A673 (cell line): ENCODE results near the gene CHCHD3. TPM values are rescaled to one million over a fixed set of nuclear protein-coding genes. Genes with fewer than 3 reads are reported as not detected.

ENCODE experiments used
- BruUV-seq: library from RNA; stranded (reverse); fragments of 400-500 nt; replicated peaks from 2 replicates; lab custom pipeline; 2021; lab: Mats Ljungman, UMichigan
- CTCF ChIA-PET: fragments of 300-600 bp; sonication (Branson Sonifier 250); formaldehyde crosslinking; loops from one replicate; lab custom pipeline; 2022; ENCODE audit warnings: antibody characterized with exemption; lab: Charles Lee
- POLR2A ChIA-PET: fragments of 300-600 bp; sonication (Branson Sonifier 250); formaldehyde crosslinking; loops from one replicate; lab custom pipeline; 2022; ENCODE audit warnings: antibody characterized with exemption; ENCODE audit not compliant: low non-redundant PET; lab: Charles Lee
- DNase-seq: peaks from one replicate; pipeline ENCODE4 v3.0.0-alpha.2; 2015; ENCODE audit warnings: low spot score
- H3K27ac ChIP-seq: fragments of 200-600 bp; sonication (generic); 2 replicates; pipeline ENCODE4 v1.5.1; 2016; ENCODE audit warnings: mixed run types, low read depth, mild to moderate bottlenecking, mixed read lengths, antibody characterized with exemption, low read length; ENCODE audit not compliant: poor library complexity, severe bottlenecking
- H3K27me3 ChIP-seq: fragments of 200-600 bp; sonication (generic); replicated peaks from 2 replicates; pipeline ENCODE4 v1.6.1; 2017; ENCODE audit warnings: mixed run types, low read depth, mild to moderate bottlenecking, mixed read lengths, antibody characterized with exemption, low read length; ENCODE audit not compliant: insufficient read depth, poor library complexity
- H3K36me3 ChIP-seq: fragments of 200-600 bp; sonication (generic); 2 replicates; pipeline ENCODE4 v1.6.1; 2016; ENCODE audit warnings: mixed run types, mild to moderate bottlenecking, mixed read lengths, antibody characterized with exemption, low read length; ENCODE audit not compliant: insufficient read depth, poor library complexity, severe bottlenecking
- H3K4me1 ChIP-seq: fragments of 200-600 bp; sonication (generic); 2 replicates; pipeline ENCODE4 v1.6.1; 2017; ENCODE audit warnings: mixed run types, mild to moderate bottlenecking, mixed read lengths, antibody characterized with exemption, low read length; ENCODE audit not compliant: insufficient read depth, poor library complexity, severe bottlenecking
- H3K4me3 ChIP-seq: fragments of 200-600 bp; sonication (generic); 2 replicates; pipeline ENCODE4 v1.5.1; 2016; ENCODE audit warnings: low read depth, mixed run types, mild to moderate bottlenecking, mixed read lengths, low read length; ENCODE audit not compliant: poor library complexity, severe bottlenecking
- H3K9me3 ChIP-seq: fragments of 200-600 bp; sonication (generic); 2 replicates; pipeline ENCODE4 v1.6.1; 2016; ENCODE audit warnings: mixed run types, low read depth, mild to moderate bottlenecking, mixed read lengths, antibody characterized with exemption, low read length; ENCODE audit not compliant: poor library complexity, severe bottlenecking
- CTCF ChIP-seq: fragments of 300-800, 200-600 bp; sonication (generic); conservative IDR thresholded peaks from 2 replicates; pipeline ENCODE4 v1.5.1; 2017; ENCODE audit warnings: low read depth, mild to moderate bottlenecking, antibody characterized with exemption, low read length, moderate library complexity, mixed read lengths
- EZH2 ChIP-seq: fragments of 200-600 bp; sonication (generic); IDR thresholded peaks from 2 replicates; pipeline ENCODE4 v1.6.1; 2017; ENCODE audit warnings: borderline replicate concordance, low read depth, mild to moderate bottlenecking, mixed read lengths, antibody characterized with exemption, low read length; ENCODE audit not compliant: poor library complexity, severe bottlenecking
- intact Hi-C: fragments of 100-400 bp; cut with micrococcal nuclease; formaldehyde crosslinking; loops from one replicate; pipeline ENCODE4 v1.10.0; 2022; ENCODE audit not compliant: unreplicated experiment
- total RNA-seq: library from RNA; stranded (reverse); gene quantifications from 2 replicates; pipeline ENCODE4 v1.2.3, GENCODE V29; 2021

CHCHD3 gene
- total RNA-seq, 1 experiment from 2014 or later: 128 TPM

GRCh38 chr7:132879579-132879978 is 202.3 kb downstream of the CHCHD3 start:
- H3K9me3 ChIP-seq: no peaks in the 10 kb centered on the region
- TF ChIP-seq CTCF: no peak
- no peak for TF ChIP-seq EZH2
- peaks cover 37% of the 10 kb centered on the region for H3K4me1 ChIP-seq
- H3K27ac ChIP-seq: no peak overlapping the region
- POLR2A ChIA-PET: no interaction called here
- no peaks in the 10 kb centered on the region for H3K27me3 ChIP-seq
- CTCF ChIA-PET: no interaction called here
- intact Hi-C loops: no loop called here
- H3K4me3 ChIP-seq: no peak overlapping the region
- no peak for DNase-seq
- BruUV-seq: no TSS peak
- H3K36me3 ChIP-seq: no peaks in the 10 kb centered on the region

- no TSS peak for BruUV-seq
- H3K9me3 ChIP-seq: no peaks in the 10 kb centered on the region
- no peak for TF ChIP-seq CTCF
- TF ChIP-seq EZH2: no peak
- ChIA-PET CTCF (no interaction called here), POLR2A (no interaction called here)
- DNase-seq: no peak
- intact Hi-C loops: no loop called here
- H3K36me3 ChIP-seq: no peaks in the 10 kb centered on the region
- no peak overlapping the region for H3K27ac ChIP-seq
- no peaks in the 10 kb centered on the region for H3K27me3 ChIP-seq
- H3K4me3 ChIP-seq: no peak overlapping the region
- peaks cover 37% of the 10 kb centered on the region for H3K4me1 ChIP-seq
These were observed 203.5 kb downstream of the CHCHD3 start for GRCh38 chr7:132878204-132878919.

- ChIA-PET CTCF (no interaction called here), POLR2A (no interaction called here)
- no TSS peak for BruUV-seq
- DNase-seq: peak; percentile 17
- Histone ChIP-seq H3K4me1 (peaks cover 37% of the 10 kb centered on the region), H3K27me3 (no peaks in the 10 kb centered on the region), H3K9me3 (no peaks in the 10 kb centered on the region), H3K36me3 (no peaks in the 10 kb centered on the region), H3K27ac (no peak overlapping the region), H3K4me3 (no peak overlapping the region)
- TF ChIP-seq CTCF (no peak), EZH2 (no peak)
- intact Hi-C loops: no loop called here
These were observed 204.3 kb downstream of the CHCHD3 start for GRCh38 chr7:132877573-132877972.
